GM18951 (cell line): ENCODE data around the gene SLC12A9.

Experiments used
- POLR2A ChIP-seq: IDR thresholded peaks from 4 replicates; pipeline ENCODE4 v1.6.1; 2011; ENCODE audit warnings: mild to moderate bottlenecking; ENCODE audit not compliant: insufficient read length, insufficient read depth; ENCODE audit errors: extremely low read depth
- in situ Hi-C: fragments of 300-500 bp; cut with MboI; formaldehyde crosslinking; loops from one replicate; pipeline ENCODE4 v1.12.0; 2022; ENCODE audit warnings: low sequenced_read_pairs, mixed read lengths, inconsistent platforms; ENCODE audit not compliant: unreplicated experiment

The SLC12A9 gene

GRCh38 chr7:100860702-100861615, 8.4 kb downstream of the SLC12A9 start:
- in situ Hi-C loops, result no loop called here
- no peak for TF ChIP-seq POLR2A

GRCh38 chr7:100861616-100861985, 9.1 kb downstream of the SLC12A9 start:
- in situ Hi-C loops, result no loop called here

GRCh38 chr7:100863406-100863950, 11.0 kb downstream of the SLC12A9 start:
- no peak for TF ChIP-seq POLR2A
- in situ Hi-C loops, result no loop called here

More at GRCh38 chr7:100861616-100861985, 9.1 kb downstream of the SLC12A9 start:
- no peak for TF ChIP-seq POLR2A

GRCh38 chr7:100864263-100864845, 11.8 kb downstream of the SLC12A9 start:
- in situ Hi-C loops, result no loop called here
- TF ChIP-seq POLR2A, result no peak

- in situ Hi-C loops, result no loop called here
- TF ChIP-seq POLR2A, result no peak
These were observed 12.9 kb downstream of the SLC12A9 start for GRCh38 chr7:100865372-100865911.

GRCh38 chr7:100865938-100866728, 13.6 kb downstream of the SLC12A9 start:
- TF ChIP-seq POLR2A, result no peak
- in situ Hi-C loops, result no loop called here

GRCh38 chr7:100866729-100867039, 14.2 kb downstream of the SLC12A9 start:
- in situ Hi-C loops, result no loop called here
- no peak for TF ChIP-seq POLR2A

- in situ Hi-C loops, result no loop called here
- peak; percentile 42 for TF ChIP-seq POLR2A
These were observed 14.7 kb downstream of the SLC12A9 start, which contains the start of gene TRIP6 for GRCh38 chr7:100867040-100867775. Gene TRIP6, plus strand, starts transcription at chr7:100867387. Its CDS starts 111 bp downstream, at chr7:100867498.

GRCh38 chr7:100867776-100868485, 15.4 kb downstream of the SLC12A9 start:
- in situ Hi-C loops, result no loop called here
- no peak for TF ChIP-seq POLR2A

GRCh38 chr7:100873599-100874299, 21.2 kb downstream of the SLC12A9 start:
- in situ Hi-C loops, result no loop called here
- TF ChIP-seq POLR2A, result no peak

- no peak for TF ChIP-seq POLR2A
- in situ Hi-C loops, result no loop called here
These were observed 21.7 kb downstream of the SLC12A9 start for GRCh38 chr7:100874300-100874576.
